GM21576 (cell line): ENCODE measurements around the gene PARG.
A peak's percentile ranks its signal among the peaks of the same experiment; 100 is the strongest.
"Not testable (repeated sequence)": the region's sequence is repeated elsewhere in the genome, so short reads cannot be mapped to it uniquely, and the experiment has no call there.

Experiments used
- ATAC-seq: cut with Tn5 transposase; IDR thresholded peaks from one replicate; pipeline ENCODE4 v1.9.1; 2021; ENCODE audit warnings: mild to moderate bottlenecking, moderate library complexity; ENCODE audit not compliant: unreplicated experiment

Gene PARG

GRCh38 chr10:49941447-49942338 is at the start of gene PARG, which contains the start of gene TIMM23B:
TSS of gene PARG (minus strand) at chr10:49942027. CDS start at chr10:49941725, 302 bp downstream.
TSS of gene TIMM23B (plus strand) at chr10:49942053. CDS start at chr10:49942195, 142 bp downstream.
- ATAC-seq: peak; percentile 59

- ATAC-seq: not testable (repeated sequence)
Observed at GRCh38 chr10:49988376-49988775, 46.5 kb upstream of the PARG start, which contains the start of gene AGAP6. TSS of gene AGAP6 (plus strand) at chr10:49988406. CDS start at chr10:49988716, 310 bp downstream.

GRCh38 chr10:49987207-49987606 is 45.4 kb upstream of the PARG start:
- ATAC-seq: not testable (repeated sequence)

- not testable (repeated sequence) for ATAC-seq
Observed at GRCh38 chr10:49977756-49978155, 35.9 kb upstream of the PARG start.

GRCh38 chr10:49972094-49972493 is 30.3 kb upstream of the PARG start:
- not testable (repeated sequence) for ATAC-seq

GRCh38 chr10:49971466-49971865 is 29.6 kb upstream of the PARG start:
- not testable (repeated sequence) for ATAC-seq

- ATAC-seq: not testable (repeated sequence)
Observed at GRCh38 chr10:49970331-49970857, 28.6 kb upstream of the PARG start.

GRCh38 chr10:49953122-49953521 is 11.3 kb upstream of the PARG start:
- ATAC-seq: not testable (repeated sequence)

GRCh38 chr10:49952006-49952405 is 10.2 kb upstream of the PARG start:
- ATAC-seq: not testable (repeated sequence)

- not testable (repeated sequence) for ATAC-seq
Observed at GRCh38 chr10:49948737-49949136, 6.9 kb upstream of the PARG start.

GRCh38 chr10:49948142-49948541 is 6.3 kb upstream of the PARG start:
- peak; percentile 88 for ATAC-seq

GRCh38 chr10:49943607-49944006 is 1.8 kb upstream of the PARG start:
- not testable (repeated sequence) for ATAC-seq

- ATAC-seq: peak; percentile 10
Observed at GRCh38 chr10:49942339-49942705, 495 bp upstream of the PARG start.

GRCh38 chr10:49931959-49932728 is 9.7 kb downstream of the PARG start:
- ATAC-seq: not testable (repeated sequence)

GRCh38 chr10:49931276-49931675 is 10.6 kb downstream of the PARG start:
- ATAC-seq: not testable (repeated sequence)

GRCh38 chr10:49923572-49923971 is 18.3 kb downstream of the PARG start:
- ATAC-seq: not testable (repeated sequence)

- not testable (repeated sequence) for ATAC-seq
Observed at GRCh38 chr10:49922041-49922440, 19.8 kb downstream of the PARG start.

- not testable (repeated sequence) for ATAC-seq
Observed at GRCh38 chr10:49917927-49918326, 23.9 kb downstream of the PARG start.

- ATAC-seq: not testable (repeated sequence)
Observed at GRCh38 chr10:49916451-49916850, 25.4 kb downstream of the PARG start.

- not testable (repeated sequence) for ATAC-seq
Observed at GRCh38 chr10:49910295-49910694, 31.5 kb downstream of the PARG start.
